Activated T-helper 17 cell treated with anti-CD3 and anti-CD28 coated beads, Interleukin-2, amount 50 U/mL, for 72 hours (primary cell): Measurements from ENCODE around the gene TMEM63C. TPM values are rescaled to one million over a fixed set of nuclear protein-coding genes. Genes with fewer than 3 reads are reported as not detected.

Source experiments
- ATAC-seq: fragments of 150-1000 bp; cut with Tn5 transposase; replicated peaks from 2 replicates; pipeline ENCODE4 v1.10.0; 2021; ENCODE audit warnings: mild to moderate bottlenecking, moderate library complexity
- H3K27ac Mint-ChIP-seq: one replicate; pipeline ENCODE4 v1.8.0; 2022; ENCODE audit warnings: mixed read lengths
- H3K27me3 Mint-ChIP-seq: one replicate; pipeline ENCODE4 v1.8.0; 2022; ENCODE audit warnings: mixed read lengths
- H3K36me3 Mint-ChIP-seq: one replicate; pipeline ENCODE4 v1.8.0; 2022; ENCODE audit warnings: low read depth, mild to moderate bottlenecking, mixed read lengths
- H3K4me1 Mint-ChIP-seq: one replicate; pipeline ENCODE4 v1.8.0; 2022; ENCODE audit warnings: mixed read lengths
- H3K4me3 Mint-ChIP-seq: one replicate; pipeline ENCODE4 v1.8.0; 2022; ENCODE audit warnings: mild to moderate bottlenecking, mixed read lengths
- H3K9me3 Mint-ChIP-seq: one replicate; pipeline ENCODE4 v1.8.0; 2022; ENCODE audit warnings: mixed read lengths
- total RNA-seq, 2 donors: library from RNA; stranded (reverse); gene quantifications; one replicate each; pipeline ENCODE4 v1.2.3, GENCODE V29; 2022

Gene TMEM63C
- total RNA-seq, 2 donors from 2014 or later = 0.04 to 0.64 TPM

DNA sequence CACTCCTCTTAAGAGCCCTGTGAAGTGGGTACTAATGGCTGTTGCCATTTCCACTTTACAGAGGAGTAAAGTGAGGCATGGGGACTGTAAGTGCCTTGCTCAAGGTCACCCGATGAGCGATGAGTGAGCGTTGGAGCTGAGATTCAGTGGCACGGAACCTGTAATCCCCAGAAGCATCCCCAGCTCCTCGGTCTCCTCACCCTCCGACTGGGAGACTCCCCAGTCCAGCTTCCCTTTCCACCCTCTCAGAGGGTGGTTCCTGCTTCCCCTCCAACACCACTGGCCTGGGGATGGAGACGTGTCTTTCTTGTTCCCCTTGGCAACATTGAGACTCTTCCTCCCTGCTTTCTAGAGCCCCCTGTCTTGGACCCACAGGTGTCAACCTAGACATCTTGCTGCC lies 32.6 kb downstream of the TMEM63C start:
- H3K4me3 Mint-ChIP-seq = no peak overlapping the region

DNA sequence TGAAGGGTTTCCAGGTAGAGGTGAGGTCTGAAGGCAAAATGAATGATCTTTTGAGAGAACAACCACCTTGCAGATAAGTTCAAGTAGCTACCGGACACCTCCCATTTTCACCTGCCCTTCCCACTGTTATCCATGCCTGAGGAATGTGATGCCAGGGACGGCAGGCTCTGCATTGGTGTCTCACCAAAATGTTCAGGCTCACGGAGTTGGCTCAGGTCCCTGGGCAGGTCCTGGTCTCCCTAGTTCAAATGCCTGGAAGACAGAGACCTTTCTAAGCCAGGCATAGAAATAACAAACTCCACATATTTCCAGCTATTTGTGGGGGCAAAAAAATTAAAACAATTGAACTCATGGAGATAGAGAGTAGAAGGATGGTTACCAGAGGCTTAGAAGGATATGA lies 36.0 kb downstream of the TMEM63C start:
- no peak for ATAC-seq
- Mint-ChIP-seq H3K4me3 (no peak overlapping the region), H3K27ac (no peak overlapping the region), H3K27me3 (peaks cover 30% of the 10 kb centered on the region), H3K36me3 (no peaks in the 10 kb centered on the region), H3K4me1 (no peaks in the 10 kb centered on the region), H3K9me3 (no peaks in the 10 kb centered on the region)

More for the DNA sequence above, 32.6 kb downstream of the TMEM63C start:
- Mint-ChIP-seq H3K27ac (no peak overlapping the region), H3K27me3 (peaks cover 25% of the 10 kb centered on the region), H3K36me3 (no peaks in the 10 kb centered on the region), H3K9me3 (no peaks in the 10 kb centered on the region), H3K4me1 (no peaks in the 10 kb centered on the region)
- no peak for ATAC-seq

DNA sequence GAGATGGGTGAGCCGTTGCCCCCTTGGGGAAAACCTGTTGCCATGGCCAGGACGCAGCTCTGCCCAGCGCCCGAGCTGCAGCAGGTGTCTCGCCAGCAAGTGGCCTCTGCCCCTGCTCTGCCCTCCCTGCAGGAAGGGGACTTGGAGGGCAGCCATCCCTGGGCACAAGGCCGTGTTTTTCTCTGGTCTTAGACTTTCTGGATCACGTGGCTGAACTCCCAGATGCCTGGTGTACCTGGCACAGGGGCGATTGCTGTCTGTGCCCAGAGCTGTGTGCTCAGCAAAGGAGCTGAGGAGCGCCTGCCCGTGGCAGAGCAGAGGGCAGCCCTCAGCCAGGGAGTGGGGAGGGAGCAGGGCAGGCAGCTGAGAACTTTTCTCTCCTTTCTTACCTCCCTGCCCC lies 38.0 kb downstream of the TMEM63C start:
- H3K36me3 Mint-ChIP-seq = no peaks in the 10 kb centered on the region
- no peak overlapping the region for H3K27ac Mint-ChIP-seq
- no peak for ATAC-seq
- H3K4me3 Mint-ChIP-seq = no peak overlapping the region
- H3K9me3 Mint-ChIP-seq = no peaks in the 10 kb centered on the region
- no peaks in the 10 kb centered on the region for H3K4me1 Mint-ChIP-seq
- H3K27me3 Mint-ChIP-seq = peaks cover 24% of the 10 kb centered on the region

DNA sequence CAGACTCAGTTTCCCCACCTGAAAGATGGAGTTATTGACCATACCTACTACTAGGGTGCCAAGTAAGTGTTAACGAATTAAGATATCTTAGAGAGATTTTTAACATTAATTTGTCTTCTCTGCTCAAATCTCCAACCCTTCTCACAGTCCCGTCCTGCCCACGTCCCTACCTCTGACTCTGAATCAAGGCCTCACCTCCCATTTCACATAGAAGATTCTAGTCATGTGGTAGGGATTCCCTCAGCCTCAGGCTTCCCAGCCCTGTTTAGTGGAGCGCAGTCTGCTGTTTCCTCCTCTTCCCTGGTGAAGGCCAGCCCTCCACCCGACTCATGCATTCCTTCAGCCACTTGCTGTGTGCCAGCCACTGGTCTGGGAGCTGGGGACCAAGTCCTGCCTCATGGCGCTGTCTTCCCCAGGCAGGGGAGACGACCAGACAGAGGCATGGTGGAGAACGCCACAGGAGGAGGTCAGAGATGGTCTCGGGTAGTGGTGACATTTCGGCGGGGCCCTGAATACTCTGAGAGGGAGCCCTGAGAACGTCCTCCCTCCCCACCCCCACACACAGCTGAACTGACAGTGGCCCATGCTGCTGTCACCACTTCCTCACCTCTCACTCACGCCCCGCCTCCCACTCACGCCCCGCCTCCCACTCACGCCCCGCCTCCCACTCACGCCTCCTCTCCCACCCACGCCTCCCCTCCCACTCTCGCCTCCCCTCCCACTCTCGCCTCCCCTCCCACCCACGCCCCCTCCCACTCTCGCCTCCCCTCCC lies 38.8 kb downstream of the TMEM63C start:
- no peak for ATAC-seq
- H3K27me3 Mint-ChIP-seq = peaks cover 19% of the 10 kb centered on the region
- H3K4me3 Mint-ChIP-seq = no peak overlapping the region
- no peaks in the 10 kb centered on the region for H3K4me1 Mint-ChIP-seq
- H3K36me3 Mint-ChIP-seq = no peaks in the 10 kb centered on the region
- no peaks in the 10 kb centered on the region for H3K9me3 Mint-ChIP-seq
- no peak overlapping the region for H3K27ac Mint-ChIP-seq

DNA sequence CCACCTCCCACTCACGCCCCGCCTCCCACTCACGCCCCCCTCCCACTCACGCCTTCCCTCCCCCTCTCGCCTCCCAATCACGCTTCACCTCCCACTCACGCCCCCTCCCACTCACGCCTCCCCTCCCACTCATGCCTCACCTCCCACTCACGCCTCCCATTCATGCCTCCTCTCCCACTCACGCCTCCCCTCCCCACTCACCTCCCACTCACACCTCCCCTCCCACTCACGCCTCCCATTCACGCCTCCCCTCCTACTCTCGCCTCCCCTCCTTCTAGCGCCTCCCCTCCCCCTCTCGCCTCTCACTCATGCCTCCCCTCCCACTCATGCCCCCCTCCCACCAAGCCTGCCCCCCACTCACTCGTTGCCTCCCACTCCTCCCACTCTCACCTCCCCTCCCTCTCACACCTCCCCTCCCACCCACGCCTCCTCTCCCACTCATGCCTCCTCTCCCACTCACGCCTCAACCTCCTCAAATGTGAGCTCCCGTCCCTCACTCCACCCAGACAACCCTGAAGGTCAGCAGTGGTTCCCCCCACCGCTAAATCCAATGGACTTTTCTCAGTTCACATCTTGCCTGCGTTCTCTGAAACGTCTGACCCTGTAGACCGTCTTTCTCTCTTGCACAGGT lies 39.8 kb downstream of the TMEM63C start:
- H3K27ac Mint-ChIP-seq = no peak overlapping the region
- H3K4me1 Mint-ChIP-seq = no peaks in the 10 kb centered on the region
- no peak for ATAC-seq
- peaks cover 13% of the 10 kb centered on the region for H3K27me3 Mint-ChIP-seq
- H3K4me3 Mint-ChIP-seq = no peak overlapping the region
- H3K9me3 Mint-ChIP-seq = no peaks in the 10 kb centered on the region
- H3K36me3 Mint-ChIP-seq = no peaks in the 10 kb centered on the region

DNA sequence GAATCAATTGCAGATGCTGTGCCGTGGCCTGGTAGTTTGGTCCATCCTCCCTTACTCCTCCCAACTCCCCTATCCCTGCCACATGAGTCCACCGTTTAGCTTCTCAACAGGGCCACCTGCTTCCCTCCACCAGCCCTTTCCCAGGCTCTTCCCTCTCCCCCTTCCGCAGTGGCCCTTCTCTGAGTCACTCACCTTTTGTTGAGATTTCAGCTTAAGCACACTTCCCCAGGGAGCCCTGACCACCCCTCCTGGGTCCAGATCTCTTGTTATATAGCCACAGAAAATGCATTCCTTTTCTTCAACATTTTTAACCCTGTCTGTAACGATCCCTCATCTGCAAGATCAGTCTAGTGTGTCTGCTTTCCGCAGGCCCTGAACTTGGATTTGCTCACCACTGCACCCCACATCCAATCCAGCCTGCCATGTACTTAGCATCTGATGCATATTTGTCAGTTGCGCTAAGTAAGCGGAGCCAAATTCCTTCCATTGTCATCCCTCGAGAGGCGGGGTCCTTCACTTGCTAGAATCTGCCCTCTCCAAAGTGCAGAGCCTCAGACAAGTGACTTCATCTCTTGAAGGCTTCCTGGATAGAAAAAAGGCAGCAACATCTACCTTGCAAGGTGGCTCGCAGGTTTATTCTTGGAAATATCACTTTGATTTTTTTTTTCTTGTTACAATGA lies 41.1 kb downstream of the TMEM63C start:
- H3K27ac Mint-ChIP-seq = no peak overlapping the region
- H3K9me3 Mint-ChIP-seq = no peaks in the 10 kb centered on the region
- no peaks in the 10 kb centered on the region for H3K4me1 Mint-ChIP-seq
- peaks cover 6% of the 10 kb centered on the region for H3K27me3 Mint-ChIP-seq
- no peaks in the 10 kb centered on the region for H3K36me3 Mint-ChIP-seq
- ATAC-seq = no peak
- H3K4me3 Mint-ChIP-seq = no peak overlapping the region

DNA sequence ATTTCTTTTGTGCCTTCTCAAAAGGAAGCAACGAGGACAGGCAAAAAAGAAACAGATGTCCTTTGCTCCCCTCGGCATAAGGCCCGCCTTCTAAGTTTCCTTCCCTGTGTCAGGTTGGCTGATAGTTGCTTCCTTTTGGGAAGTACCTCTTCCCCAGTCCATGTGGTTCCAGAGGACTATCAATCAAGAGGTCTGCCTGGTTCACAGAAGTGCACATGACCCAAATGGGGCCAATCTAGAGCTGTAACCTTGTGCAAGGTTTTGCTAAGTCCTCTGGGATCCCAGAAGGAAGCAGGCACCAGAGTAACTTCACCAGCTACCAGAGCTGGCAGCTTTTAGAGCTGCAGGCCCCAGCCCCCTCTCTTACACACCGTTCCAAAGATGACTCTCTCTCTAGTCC lies 42.6 kb downstream of the TMEM63C start:
- peaks cover 8% of the 10 kb centered on the region for H3K27me3 Mint-ChIP-seq
- no peaks in the 10 kb centered on the region for H3K36me3 Mint-ChIP-seq
- no peaks in the 10 kb centered on the region for H3K9me3 Mint-ChIP-seq
- H3K4me3 Mint-ChIP-seq = no peak overlapping the region
- H3K4me1 Mint-ChIP-seq = no peaks in the 10 kb centered on the region
- H3K27ac Mint-ChIP-seq = no peak overlapping the region
- no peak for ATAC-seq

DNA sequence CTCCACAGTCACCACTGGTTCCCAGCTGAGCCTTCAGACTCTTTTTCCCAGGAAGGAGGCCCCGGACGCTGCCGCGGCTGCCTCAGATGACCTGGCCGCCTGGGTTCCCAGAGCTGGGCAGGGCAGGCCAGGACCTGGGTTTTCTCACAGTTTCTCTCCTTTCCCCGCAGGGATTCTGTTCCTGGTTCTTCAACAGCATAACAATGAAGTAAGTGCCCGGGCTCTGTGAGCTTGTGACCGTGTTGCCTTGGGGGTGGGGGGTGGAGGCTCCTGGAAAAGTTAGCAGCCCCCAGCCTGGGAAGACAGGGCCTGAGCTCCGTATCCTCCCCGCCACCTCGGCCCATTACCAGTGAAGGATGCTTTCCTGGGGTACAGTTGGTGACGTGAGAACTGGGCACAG lies 43.7 kb downstream of the TMEM63C start:
- Mint-ChIP-seq H3K27ac (no peak overlapping the region), H3K27me3 (peaks cover 8% of the 10 kb centered on the region), H3K4me3 (no peak overlapping the region), H3K4me1 (no peaks in the 10 kb centered on the region), H3K36me3 (no peaks in the 10 kb centered on the region), H3K9me3 (no peaks in the 10 kb centered on the region)
- no peak for ATAC-seq

DNA sequence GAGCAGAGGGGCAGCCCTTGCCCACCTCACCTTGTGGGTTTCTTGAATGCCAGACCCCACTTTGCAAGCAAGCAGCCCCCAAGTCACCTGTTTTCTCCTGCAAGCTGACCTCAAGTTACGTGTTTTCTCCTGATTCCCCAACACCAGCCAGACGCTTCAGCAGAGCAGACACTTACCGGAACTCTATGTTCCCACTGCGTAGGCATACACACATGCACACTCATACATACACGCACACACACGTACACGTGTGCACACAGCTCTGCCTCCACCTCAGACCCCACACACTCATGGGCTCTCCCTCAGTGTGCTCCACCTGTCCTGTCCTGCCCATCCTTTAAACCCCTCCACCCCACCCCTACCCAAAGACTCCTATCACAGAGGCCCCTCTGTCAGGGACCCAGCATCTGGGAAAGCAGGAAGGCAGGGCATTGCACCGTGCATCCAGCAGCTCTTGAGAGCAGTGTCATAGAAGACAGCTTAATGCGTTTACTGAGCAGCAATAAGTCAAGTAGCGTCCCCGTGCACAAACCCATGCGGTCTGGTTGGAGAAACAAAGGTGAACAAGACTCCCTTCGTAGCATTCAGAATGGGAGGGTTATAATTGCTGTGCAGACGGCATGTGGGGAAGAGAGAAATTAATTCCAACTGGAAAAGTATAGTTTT lies 44.4 kb downstream of the TMEM63C start:
- no peaks in the 10 kb centered on the region for H3K4me1 Mint-ChIP-seq
- H3K27ac Mint-ChIP-seq = no peak overlapping the region
- no peaks in the 10 kb centered on the region for H3K36me3 Mint-ChIP-seq
- peaks cover 8% of the 10 kb centered on the region for H3K27me3 Mint-ChIP-seq
- no peaks in the 10 kb centered on the region for H3K9me3 Mint-ChIP-seq
- no peak overlapping the region for H3K4me3 Mint-ChIP-seq
- no peak for ATAC-seq

DNA sequence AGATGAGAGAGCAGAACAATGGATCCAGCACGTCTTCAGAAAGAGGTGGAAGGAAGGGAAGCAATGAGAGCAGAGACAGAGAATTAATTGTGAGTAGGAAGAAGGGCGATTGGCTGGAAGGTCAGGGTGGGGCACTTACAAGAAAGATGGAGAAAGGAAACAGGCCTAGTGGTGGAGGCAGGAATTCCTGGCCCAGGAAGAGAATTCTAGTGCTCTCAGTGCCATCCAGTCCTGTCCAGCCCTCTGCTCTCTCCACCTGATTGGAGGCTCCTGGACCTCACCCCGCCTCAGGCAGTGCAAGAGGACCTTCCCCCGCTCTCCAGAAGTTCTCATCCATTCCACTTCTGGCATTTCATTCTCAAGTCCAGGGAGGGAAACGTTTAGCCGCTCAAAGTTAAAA lies 46.5 kb downstream of the TMEM63C start:
- no peaks in the 10 kb centered on the region for H3K9me3 Mint-ChIP-seq
- no peak overlapping the region for H3K27ac Mint-ChIP-seq
- H3K27me3 Mint-ChIP-seq = peaks cover 3% of the 10 kb centered on the region
- no peaks in the 10 kb centered on the region for H3K4me1 Mint-ChIP-seq
- no peaks in the 10 kb centered on the region for H3K36me3 Mint-ChIP-seq
- H3K4me3 Mint-ChIP-seq = no peak overlapping the region
- no peak for ATAC-seq

DNA sequence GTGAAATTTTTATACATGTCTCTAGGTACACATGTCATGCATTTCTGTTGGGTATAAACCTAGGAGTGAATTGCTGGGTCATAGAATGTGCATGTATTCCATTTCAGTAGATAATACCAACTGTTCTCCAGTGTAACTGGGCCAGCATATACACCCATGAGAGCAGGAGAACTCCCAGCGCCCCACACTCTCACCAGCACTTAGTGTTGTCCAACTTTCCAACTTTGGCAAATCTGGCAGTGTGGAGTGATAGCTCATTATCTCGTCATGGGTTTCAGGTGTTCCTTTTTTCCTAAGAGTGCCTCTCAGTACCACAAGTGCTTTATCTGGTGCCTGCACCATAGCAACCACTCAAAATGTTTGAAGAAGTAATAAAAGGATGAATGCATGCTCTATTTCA lies 49.3 kb downstream of the TMEM63C start:
- no peak overlapping the region for H3K27ac Mint-ChIP-seq
- H3K9me3 Mint-ChIP-seq = no peaks in the 10 kb centered on the region
- no peaks in the 10 kb centered on the region for H3K4me1 Mint-ChIP-seq
- no peak overlapping the region for H3K4me3 Mint-ChIP-seq
- ATAC-seq = no peak
- H3K36me3 Mint-ChIP-seq = no peaks in the 10 kb centered on the region
- peaks cover 3% of the 10 kb centered on the region for H3K27me3 Mint-ChIP-seq

DNA sequence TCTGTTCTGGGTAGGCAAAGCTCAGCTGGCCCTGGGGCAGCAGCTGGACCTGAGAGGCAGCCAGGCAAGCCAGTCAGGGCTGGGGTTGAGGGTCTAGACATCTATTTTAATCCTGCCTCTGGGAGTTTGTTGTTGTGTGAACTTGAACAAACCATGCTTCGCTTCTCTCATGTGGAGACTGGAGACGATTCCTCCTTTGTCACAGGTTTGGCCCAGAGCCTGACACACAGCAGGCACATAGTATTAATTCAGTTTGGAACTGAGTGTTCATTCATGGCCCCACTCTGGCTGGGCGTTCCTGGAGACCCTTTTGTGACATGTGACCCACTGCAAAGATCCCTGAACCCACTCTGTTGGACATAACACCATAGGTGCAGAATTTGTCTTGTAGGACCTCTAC lies 50.1 kb downstream of the TMEM63C start:
- H3K27ac Mint-ChIP-seq = no peak overlapping the region
- no peaks in the 10 kb centered on the region for H3K4me1 Mint-ChIP-seq
- no peaks in the 10 kb centered on the region for H3K36me3 Mint-ChIP-seq
- ATAC-seq = no peak
- H3K27me3 Mint-ChIP-seq = peaks cover 3% of the 10 kb centered on the region
- no peaks in the 10 kb centered on the region for H3K9me3 Mint-ChIP-seq
- no peak overlapping the region for H3K4me3 Mint-ChIP-seq

DNA sequence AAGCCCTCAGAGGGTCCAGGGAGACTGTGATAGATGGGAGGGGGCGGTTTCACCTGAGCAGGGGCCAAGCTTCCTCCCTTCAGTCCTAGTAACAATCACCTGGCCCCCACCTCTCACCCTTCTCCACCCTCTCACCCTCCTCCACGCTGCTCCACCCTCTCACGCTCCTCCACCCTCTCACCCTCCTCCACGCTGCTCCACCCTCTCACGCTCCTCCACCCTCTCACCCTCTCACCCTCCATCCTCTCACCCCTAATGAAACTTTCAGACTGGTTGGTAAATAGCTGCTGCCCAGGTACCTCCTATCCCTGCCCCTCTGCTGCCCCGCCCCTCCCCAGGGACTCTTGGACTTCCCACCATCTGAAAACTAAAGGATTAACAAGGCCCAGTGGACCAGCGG lies 55.2 kb downstream of the TMEM63C start:
- Mint-ChIP-seq H3K27ac (no peak overlapping the region), H3K9me3 (no peaks in the 10 kb centered on the region), H3K36me3 (no peaks in the 10 kb centered on the region), H3K4me1 (no peaks in the 10 kb centered on the region), H3K27me3 (no peaks in the 10 kb centered on the region), H3K4me3 (no peak overlapping the region)
- no peak for ATAC-seq

DNA sequence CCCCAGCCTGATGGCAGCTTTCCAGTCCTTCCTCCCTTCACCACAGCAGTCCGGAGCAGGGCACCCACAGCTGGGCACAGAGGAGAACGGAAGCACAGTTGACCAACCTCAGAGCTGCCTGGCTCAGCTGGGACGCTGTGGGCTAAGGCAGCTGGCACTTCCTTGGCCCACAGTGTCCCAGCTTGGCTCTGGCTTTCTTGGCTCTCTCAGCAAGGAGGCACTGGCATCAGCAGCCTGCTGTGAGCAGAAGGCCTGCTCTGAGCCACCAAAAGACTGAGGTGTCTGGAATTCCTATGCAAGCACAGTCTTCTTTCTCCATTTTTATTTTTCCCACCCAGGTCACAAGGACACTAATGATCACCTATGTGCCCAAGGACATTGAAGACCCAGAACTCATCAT lies 56.8 kb downstream of the TMEM63C start:
- Mint-ChIP-seq H3K4me3 (no peak overlapping the region), H3K36me3 (no peaks in the 10 kb centered on the region), H3K27me3 (peaks cover 4% of the 10 kb centered on the region), H3K27ac (no peak overlapping the region), H3K9me3 (no peaks in the 10 kb centered on the region), H3K4me1 (no peaks in the 10 kb centered on the region)
- ATAC-seq = no peak

DNA sequence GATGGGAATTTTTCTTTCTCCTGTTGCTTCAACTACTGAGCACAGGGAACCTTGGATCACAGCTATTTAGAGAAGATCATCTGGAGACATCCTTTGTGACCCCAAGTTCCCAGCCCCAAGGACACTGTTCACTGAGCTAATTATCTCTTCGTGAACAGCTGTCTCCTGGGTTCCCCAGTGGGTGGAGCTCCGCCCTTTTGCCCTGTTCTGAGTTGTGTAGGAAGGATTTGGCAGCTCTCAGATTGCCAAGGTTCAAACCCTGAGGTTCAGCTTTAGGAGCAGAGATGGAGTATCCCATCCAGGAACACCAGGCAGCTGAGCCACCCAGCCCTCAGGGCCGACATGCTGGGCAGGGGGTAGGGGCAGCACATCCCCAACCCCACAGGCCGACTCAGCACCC lies 57.4 kb downstream of the TMEM63C start:
- H3K4me3 Mint-ChIP-seq = no peak overlapping the region
- no peaks in the 10 kb centered on the region for H3K4me1 Mint-ChIP-seq
- H3K9me3 Mint-ChIP-seq = no peaks in the 10 kb centered on the region
- H3K36me3 Mint-ChIP-seq = no peaks in the 10 kb centered on the region
- H3K27me3 Mint-ChIP-seq = peaks cover 4% of the 10 kb centered on the region
- no peak for ATAC-seq
- no peak overlapping the region for H3K27ac Mint-ChIP-seq
